Measurements from ENCODE around the gene RNF8. TPM values are rescaled to one million over a fixed set of nuclear protein-coding genes. Genes with fewer than 3 reads are reported as not detected.
"Not testable (repeated sequence)": the region's sequence is repeated elsewhere in the genome, so short reads cannot be mapped to it uniquely, and the experiment has no call there.

Gene RNF8
- total RNA-seq, 2 experiments from 2014 or later: 4.9 to 5.9 TPM

DNA sequence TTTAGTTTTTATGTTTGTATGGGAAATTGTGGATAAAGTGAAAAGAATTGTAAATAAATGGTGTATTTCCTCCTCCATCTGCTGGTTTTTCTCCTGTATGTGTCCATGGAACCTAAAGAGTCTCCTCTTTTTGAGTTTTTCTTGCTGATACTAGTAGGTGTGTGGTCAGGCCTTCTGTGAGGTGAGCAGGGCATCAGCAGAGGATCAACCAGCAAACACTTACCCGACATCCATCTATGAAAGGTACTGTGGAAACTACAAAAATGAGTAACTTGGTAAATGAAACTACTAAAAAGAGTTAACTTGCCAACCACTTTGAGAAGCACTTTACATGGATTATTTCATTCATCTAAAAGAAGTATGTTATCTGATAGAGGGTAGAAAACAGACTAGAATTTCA lies 20.9 kb upstream of the RNF8 start:
- peaks cover 24% of the 10 kb centered on the region for H3K36me3 ChIP-seq (ENCODE audit: insufficient read depth, low read length)
- intact Hi-C loops (cut with DNase I, micrococcal nuclease): no loop called here
- H3K4me1 ChIP-seq (ENCODE audit: insufficient read depth, low read length): no peaks in the 10 kb centered on the region
- peaks cover 34% of the 10 kb centered on the region for H3K36me3 Mint-ChIP-seq (ENCODE audit: low read depth)
- H3K4me3 Mint-ChIP-seq: no peak overlapping the region
- no peak overlapping the region for H3K27ac ChIP-seq (ENCODE audit: low read depth in 1 of 2, low read length in 2 of 2)
- H3K9me3 ChIP-seq (ENCODE audit: control insufficient read depth in 1 of 2, insufficient read depth in 1 of 2, low read length in 2 of 2): no peaks in the 10 kb centered on the region
- TF ChIP-seq, protein P1, sequence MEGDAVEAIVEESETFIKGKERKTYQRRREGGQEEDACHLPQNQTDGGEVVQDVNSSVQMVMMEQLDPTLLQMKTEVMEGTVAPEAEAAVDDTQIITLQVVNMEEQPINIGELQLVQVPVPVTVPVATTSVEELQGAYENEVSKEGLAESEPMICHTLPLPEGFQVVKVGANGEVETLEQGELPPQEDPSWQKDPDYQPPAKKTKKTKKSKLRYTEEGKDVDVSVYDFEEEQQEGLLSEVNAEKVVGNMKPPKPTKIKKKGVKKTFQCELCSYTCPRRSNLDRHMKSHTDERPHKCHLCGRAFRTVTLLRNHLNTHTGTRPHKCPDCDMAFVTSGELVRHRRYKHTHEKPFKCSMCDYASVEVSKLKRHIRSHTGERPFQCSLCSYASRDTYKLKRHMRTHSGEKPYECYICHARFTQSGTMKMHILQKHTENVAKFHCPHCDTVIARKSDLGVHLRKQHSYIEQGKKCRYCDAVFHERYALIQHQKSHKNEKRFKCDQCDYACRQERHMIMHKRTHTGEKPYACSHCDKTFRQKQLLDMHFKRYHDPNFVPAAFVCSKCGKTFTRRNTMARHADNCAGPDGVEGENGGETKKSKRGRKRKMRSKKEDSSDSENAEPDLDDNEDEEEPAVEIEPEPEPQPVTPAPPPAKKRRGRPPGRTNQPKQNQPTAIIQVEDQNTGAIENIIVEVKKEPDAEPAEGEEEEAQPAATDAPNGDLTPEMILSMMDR (IDR thresholded peaks at IDR 0.05): no peak
- ATAC-seq (ENCODE audit: poor library complexity): no peak
- no peak overlapping the region for H3K27ac Mint-ChIP-seq
- ChIA-PET POLR2A (no interaction called here), CTCF (no interaction called here)
- no peaks in the 10 kb centered on the region for H3K9me3 Mint-ChIP-seq
- DNase-seq: no peak
- no peaks in the 10 kb centered on the region for H3K4me1 Mint-ChIP-seq (ENCODE audit: low read depth)
- no peak overlapping the region for H3K4me3 ChIP-seq (ENCODE audit: low read length)
- no peaks in the 10 kb centered on the region for H3K27me3 Mint-ChIP-seq
- H3K27me3 ChIP-seq (ENCODE audit: control insufficient read depth in 1 of 2, insufficient read depth in 2 of 2, low read length in 2 of 2): no peaks in the 10 kb centered on the region

DNA sequence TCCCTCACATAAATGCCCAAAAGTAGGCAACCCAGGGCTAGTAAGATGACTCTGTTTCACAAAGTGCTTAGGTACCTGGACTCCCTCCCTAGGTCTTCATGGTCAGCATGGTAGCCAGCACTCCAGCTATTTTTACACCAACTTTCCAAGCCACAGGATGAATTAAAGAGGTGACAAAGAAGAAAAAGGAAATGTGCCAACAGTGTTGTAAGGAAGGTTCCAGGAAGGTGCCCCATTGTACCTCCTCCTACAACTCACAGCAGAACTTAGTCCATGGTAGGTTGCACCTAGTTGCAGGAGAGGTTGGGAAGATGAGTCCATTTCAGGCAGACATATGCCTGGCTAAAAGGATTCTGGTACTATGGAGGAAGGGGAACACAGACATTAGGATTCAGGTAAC lies 19.7 kb upstream of the RNF8 start:
- TF ChIP-seq, protein P1 (IDR thresholded peaks at IDR 0.05): no peak
- no peaks in the 10 kb centered on the region for H3K4me1 ChIP-seq (ENCODE audit: insufficient read depth, low read length)
- H3K27me3 ChIP-seq (ENCODE audit: control insufficient read depth in 1 of 2, insufficient read depth in 2 of 2, low read length in 2 of 2): no peaks in the 10 kb centered on the region
- H3K36me3 Mint-ChIP-seq (ENCODE audit: low read depth): peaks cover 33% of the 10 kb centered on the region
- CTCF ChIA-PET: no interaction called here
- POLR2A ChIA-PET: no interaction called here
- peaks cover 24% of the 10 kb centered on the region for H3K36me3 ChIP-seq (ENCODE audit: insufficient read depth, low read length)
- no peak overlapping the region for H3K27ac Mint-ChIP-seq
- DNase-seq (no peak), ATAC-seq (ENCODE audit: poor library complexity) (no peak)
- no peak overlapping the region for H3K4me3 Mint-ChIP-seq
- H3K27me3 Mint-ChIP-seq: no peaks in the 10 kb centered on the region
- intact Hi-C loops (cut with DNase I, micrococcal nuclease): no loop called here
- H3K9me3 ChIP-seq (ENCODE audit: control insufficient read depth in 1 of 2, insufficient read depth in 1 of 2, low read length in 2 of 2): no peaks in the 10 kb centered on the region
- no peaks in the 10 kb centered on the region for H3K9me3 Mint-ChIP-seq
- H3K27ac ChIP-seq (ENCODE audit: low read depth in 1 of 2, low read length in 2 of 2): no peak overlapping the region
- H3K4me3 ChIP-seq (ENCODE audit: low read length): no peak overlapping the region
- no peaks in the 10 kb centered on the region for H3K4me1 Mint-ChIP-seq (ENCODE audit: low read depth)

DNA sequence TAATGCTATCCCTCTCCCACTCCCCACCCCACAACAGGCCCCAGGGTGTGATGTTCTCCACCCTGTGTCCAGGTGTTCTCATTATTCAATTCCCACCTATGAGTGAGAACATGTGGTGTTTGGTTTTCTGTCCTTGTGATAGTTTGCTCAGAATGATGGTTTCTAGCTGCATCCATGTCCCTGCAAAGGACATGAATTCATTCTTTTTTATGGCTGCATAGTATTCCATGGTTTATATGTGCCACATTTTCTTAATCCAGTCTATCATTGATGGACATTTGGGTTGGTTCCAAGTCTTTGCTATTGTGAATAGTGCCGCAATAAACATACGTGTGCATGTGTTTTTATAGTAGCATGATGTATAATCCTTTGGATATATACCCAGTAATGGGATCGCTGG lies 15.5 kb upstream of the RNF8 start:
- ATAC-seq (ENCODE audit: poor library complexity); H3K9me3 ChIP-seq (ENCODE audit: control insufficient read depth in 1 of 2, insufficient read depth in 1 of 2, low read length in 2 of 2); H3K36me3 Mint-ChIP-seq (ENCODE audit: low read depth); H3K4me3 Mint-ChIP-seq; H3K4me1 Mint-ChIP-seq (ENCODE audit: low read depth); H3K4me3 ChIP-seq (ENCODE audit: low read length); intact Hi-C loops (cut with DNase I, micrococcal nuclease); H3K27me3 ChIP-seq (ENCODE audit: control insufficient read depth in 1 of 2, insufficient read depth in 2 of 2, low read length in 2 of 2); H3K27ac Mint-ChIP-seq; H3K4me1 ChIP-seq (ENCODE audit: insufficient read depth, low read length); DNase-seq; H3K27ac ChIP-seq (ENCODE audit: low read depth in 1 of 2, low read length in 2 of 2); CTCF ChIA-PET; H3K9me3 Mint-ChIP-seq; H3K36me3 ChIP-seq (ENCODE audit: insufficient read depth, low read length); POLR2A ChIA-PET; H3K27me3 Mint-ChIP-seq: not testable (repeated sequence)

DNA sequence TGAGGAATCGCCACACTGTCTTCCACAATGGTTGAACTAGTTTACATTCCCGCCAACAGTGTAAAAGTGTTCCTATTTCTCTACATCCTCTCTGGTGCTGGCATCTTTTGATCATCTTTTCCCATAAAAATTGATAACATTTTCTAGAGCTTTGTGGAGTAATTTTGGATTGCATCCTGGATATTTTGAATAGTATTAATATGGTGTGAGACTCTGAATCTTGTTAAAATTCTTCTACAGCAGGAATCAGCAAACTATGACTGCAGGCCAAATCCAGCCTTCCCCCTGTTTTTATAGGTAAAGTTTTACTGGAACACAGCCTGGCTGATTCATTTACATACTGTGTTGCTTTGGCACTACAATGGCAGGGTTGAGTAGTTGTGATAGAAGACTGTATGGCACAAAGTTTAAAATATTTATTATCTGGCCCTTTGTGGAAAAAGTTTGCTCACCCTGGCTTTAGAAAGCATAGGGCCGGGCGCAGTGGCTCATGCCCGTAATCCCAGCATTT lies 15.0 kb upstream of the RNF8 start:
- Mint-ChIP-seq H3K36me3 (ENCODE audit: low read depth) (no peaks in the 10 kb centered on the region), H3K4me1 (ENCODE audit: low read depth) (no peaks in the 10 kb centered on the region), H3K27ac (no peak overlapping the region), H3K4me3 (no peak overlapping the region), H3K27me3 (peaks cover 12% of the 10 kb centered on the region), H3K9me3 (no peaks in the 10 kb centered on the region)
- no peak for ATAC-seq (ENCODE audit: poor library complexity)
- H3K9me3 ChIP-seq (ENCODE audit: control insufficient read depth in 1 of 2, insufficient read depth in 1 of 2, low read length in 2 of 2): no peaks in the 10 kb centered on the region
- ChIA-PET CTCF (no interaction called here), POLR2A (no interaction called here)
- intact Hi-C loops (cut with DNase I, micrococcal nuclease): no loop called here
- no peak overlapping the region for H3K4me3 ChIP-seq (ENCODE audit: low read length)
- H3K27me3 ChIP-seq (ENCODE audit: control insufficient read depth in 1 of 2, insufficient read depth in 2 of 2, low read length in 2 of 2): no peaks in the 10 kb centered on the region
- TF ChIP-seq, protein P1 (IDR thresholded peaks at IDR 0.05): no peak
- H3K36me3 ChIP-seq (ENCODE audit: insufficient read depth, low read length): no peaks in the 10 kb centered on the region
- DNase-seq: no peak
- no peaks in the 10 kb centered on the region for H3K4me1 ChIP-seq (ENCODE audit: insufficient read depth, low read length)
- H3K27ac ChIP-seq (ENCODE audit: low read depth in 1 of 2, low read length in 2 of 2): no peak overlapping the region
